Tibial nerve (tissue), 4 donors: ENCODE measurements around the gene DNAJC12.

Experiments
- EP300 ChIP-seq, 2 donors: sonication (generic); formaldehyde crosslinking; IDR thresholded peaks; one replicate each; pipeline ENCODE4 v1.6.1; 2017; ENCODE audit warnings: antibody characterized with exemption in 2 of 2, mild to moderate bottlenecking in 1 of 2
- POLR2A ChIP-seq, 2 donors: fragments of 450-650 bp; IDR thresholded peaks; one replicate each; pipeline ENCODE4 v1.6.1; 2017; ENCODE audit warnings: antibody characterized with exemption in 2 of 2, mild to moderate bottlenecking in 2 of 2, moderate library complexity in 2 of 2
- TF ChIP-seq, protein P1 (sequence below), 5 experiments: fragments of 200-600 bp in 3 of 5; fragments of 450-650 bp in 2 of 5; sonication (generic) in 3 of 5; IDR thresholded peaks; one replicate each; pipeline ENCODE4 v1.5.1; 2016 to 2019; ENCODE audit warnings: antibody characterized with exemption in 5 of 5, mild to moderate bottlenecking in 3 of 5, moderate library complexity in 2 of 5

- TF ChIP-seq POLR2A (IDR thresholded peaks at IDR 0.05) (no peak), EP300 (IDR thresholded peaks at IDR 0.05) (peak; percentile 24 to 83)
- TF ChIP-seq, protein P1, sequence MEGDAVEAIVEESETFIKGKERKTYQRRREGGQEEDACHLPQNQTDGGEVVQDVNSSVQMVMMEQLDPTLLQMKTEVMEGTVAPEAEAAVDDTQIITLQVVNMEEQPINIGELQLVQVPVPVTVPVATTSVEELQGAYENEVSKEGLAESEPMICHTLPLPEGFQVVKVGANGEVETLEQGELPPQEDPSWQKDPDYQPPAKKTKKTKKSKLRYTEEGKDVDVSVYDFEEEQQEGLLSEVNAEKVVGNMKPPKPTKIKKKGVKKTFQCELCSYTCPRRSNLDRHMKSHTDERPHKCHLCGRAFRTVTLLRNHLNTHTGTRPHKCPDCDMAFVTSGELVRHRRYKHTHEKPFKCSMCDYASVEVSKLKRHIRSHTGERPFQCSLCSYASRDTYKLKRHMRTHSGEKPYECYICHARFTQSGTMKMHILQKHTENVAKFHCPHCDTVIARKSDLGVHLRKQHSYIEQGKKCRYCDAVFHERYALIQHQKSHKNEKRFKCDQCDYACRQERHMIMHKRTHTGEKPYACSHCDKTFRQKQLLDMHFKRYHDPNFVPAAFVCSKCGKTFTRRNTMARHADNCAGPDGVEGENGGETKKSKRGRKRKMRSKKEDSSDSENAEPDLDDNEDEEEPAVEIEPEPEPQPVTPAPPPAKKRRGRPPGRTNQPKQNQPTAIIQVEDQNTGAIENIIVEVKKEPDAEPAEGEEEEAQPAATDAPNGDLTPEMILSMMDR (IDR thresholded peaks at IDR 0.05) = peak in 2 of 5 experiments; percentile 23 to 44
These were observed 73.8 kb downstream of the DNAJC12 start for GRCh38 chr10:67764012-67764822.
